Mucosa of descending colon (tissue), 3 donors: ENCODE data around the gene ROBO2. TPM values are rescaled to one million over a fixed set of nuclear protein-coding genes. Genes with fewer than 3 reads are reported as not detected.

Source experiments
- ATAC-seq: fragments of 200-7000 bp; cut with Tn5 transposase; one replicate; pipeline ENCODE4 v1.9.1; 2020; ENCODE audit warnings: mild to moderate bottlenecking, moderate library complexity
- DNase-seq, 3 donors: peaks; one replicate each; pipeline ENCODE4 v3.0.0-alpha.2; 2020
- H3K36me3 ChIP-seq: fragments of 200-600 bp; one replicate; pipeline ENCODE4 v1.8.0; 2021; ENCODE audit warnings: low read depth, mild to moderate bottlenecking
- H3K4me1 ChIP-seq: fragments of 200-600 bp; one replicate; pipeline ENCODE4 v1.8.0; 2021; ENCODE audit warnings: low read depth, mild to moderate bottlenecking
- H3K4me3 ChIP-seq: fragments of 200-600 bp; one replicate; pipeline ENCODE4 v1.8.0; 2021; ENCODE audit warnings: mild to moderate bottlenecking
- H3K9me3 ChIP-seq: fragments of 200-600 bp; one replicate; pipeline ENCODE4 v1.8.0; 2021; ENCODE audit warnings: mild to moderate bottlenecking
- CTCF ChIP-seq: fragments of 200-600 bp; IDR thresholded peaks from one replicate; pipeline ENCODE4 v1.8.0; 2022; ENCODE audit warnings: antibody characterized with exemption, mild to moderate bottlenecking
- intact Hi-C, 2 donors: fragments of 100-400 bp; cut with DNase I in 1 of 2; cut with micrococcal nuclease in 1 of 2; formaldehyde crosslinking; loops; one replicate each; pipeline versions ENCODE4 v1.11.0 to v1.11.1; 2022; cut with DNase I, micrococcal nuclease
- total RNA-seq, 3 donors: library from RNA; stranded (reverse); fragmentation: NEBNext Ultra II Directional in 2 of 3; extraction: Animal tissue kit (Norgen Biotek cat#: 25700) in 2 of 3; gene quantifications; one replicate each; pipeline versions ENCODE4 v1.2.1 to v1.2.4, GENCODE V29; 2021 to 2023
- donor health status: DM: no; HTN: no; CAD: no; lungs with moderate emphysema.
- donor health status: DM: no; HTN: no; CAD: no.
- donor health status: DM: no; HTN: yes; CAD: no.

The ROBO2 gene
- total RNA-seq, 3 donors from 2014 or later, result 1.3 to 2.1 (median 1.4) TPM

- no peaks in the 10 kb centered on the region for H3K36me3 ChIP-seq
Measured at GRCh38 chr3:77462951-77463350, 423.1 kb downstream of the ROBO2 start.

GRCh38 chr3:77464111-77464688, 424.3 kb downstream of the ROBO2 start:
- TF ChIP-seq CTCF, result no peak
- Histone ChIP-seq H3K36me3 (no peaks in the 10 kb centered on the region), H3K4me3 (no peak overlapping the region), H3K9me3 (no peaks in the 10 kb centered on the region), H3K4me1 (no peaks in the 10 kb centered on the region)
- intact Hi-C loops, result no loop called here
- ATAC-seq (no peak), DNase-seq (no peak)

More at GRCh38 chr3:77462951-77463350, 423.1 kb downstream of the ROBO2 start:
- Histone ChIP-seq H3K9me3 (no peaks in the 10 kb centered on the region), H3K4me3 (no peak overlapping the region), H3K4me1 (no peaks in the 10 kb centered on the region)
- no peak for DNase-seq
- TF ChIP-seq CTCF, result no peak
- intact Hi-C loops, result no loop called here
- ATAC-seq, result no peak

- Histone ChIP-seq H3K4me3 (no peak overlapping the region), H3K36me3 (no peaks in the 10 kb centered on the region), H3K9me3 (no peaks in the 10 kb centered on the region), H3K4me1 (no peaks in the 10 kb centered on the region)
- intact Hi-C loops, result no loop called here
- DNase-seq, result no peak
- no peak for TF ChIP-seq CTCF
- ATAC-seq, result no peak
Measured at GRCh38 chr3:77466562-77467115, 426.7 kb downstream of the ROBO2 start.

GRCh38 chr3:77467702-77468625, 428.1 kb downstream of the ROBO2 start:
- Histone ChIP-seq H3K4me1 (no peaks in the 10 kb centered on the region), H3K36me3 (no peaks in the 10 kb centered on the region), H3K9me3 (no peaks in the 10 kb centered on the region), H3K4me3 (no peak overlapping the region)
- ATAC-seq (no peak), DNase-seq (peak in 1 of 3 donors; percentile 9)
- no peak for TF ChIP-seq CTCF
- intact Hi-C loops, result no loop called here

GRCh38 chr3:77468626-77469020, 428.7 kb downstream of the ROBO2 start:
- Histone ChIP-seq H3K4me3 (no peak overlapping the region), H3K4me1 (no peaks in the 10 kb centered on the region), H3K9me3 (no peaks in the 10 kb centered on the region), H3K36me3 (no peaks in the 10 kb centered on the region)
- intact Hi-C loops, result no loop called here
- TF ChIP-seq CTCF, result no peak
- ATAC-seq (no peak), DNase-seq (no peak)
